ENCODE data around the gene AGAP1.

- TF ChIP-seq CTCF (IDR thresholded peaks at IDR 0.05; ENCODE audit: extremely low read depth in 1 of 2, insufficient read depth in 1 of 2, low read depth in 1 of 2, low read length in 2 of 2) = no peak
- TF ChIP-seq FOS (IDR thresholded peaks at IDR 0.05; ENCODE audit: borderline replicate concordance, insufficient read depth, low read length) = no peak
- TF ChIP-seq EZH2 (IDR thresholded peaks at IDR 0.05; ENCODE audit: borderline replicate concordance, low read depth, low read length, severe bottlenecking) = no peak
- no peak for TF ChIP-seq MYC (IDR thresholded peaks at IDR 0.05; ENCODE audit: low read depth, low read length)
- no peak for TF ChIP-seq POLR2AphosphoS5 (IDR thresholded peaks at IDR 0.05; ENCODE audit: insufficient read depth, low read depth, low read length)
Measured at GRCh38 chr2:235781775-235782174, 287.9 kb downstream of the AGAP1 start.

Measured in endothelial cell of umbilical vein (primary cell).